HEK293T (cell line): ENCODE data around the gene MKLN1.

Experiments
- BHLHE40 ChIP-seq: fragments of 450-650 bp; IDR thresholded peaks from 2 replicates; pipeline ENCODE4 v1.6.1; 2016; ENCODE audit warnings: mild to moderate bottlenecking, moderate library complexity, borderline replicate concordance
- ELF4 ChIP-seq: fragments of 450-650 bp; IDR thresholded peaks from 2 replicates; pipeline ENCODE4 v1.6.1; 2017; ENCODE audit warnings: antibody characterized with exemption
- FOXA1 ChIP-seq: fragments of 450-650 bp; IDR thresholded peaks from 2 replicates; pipeline ENCODE4 v1.6.1; 2016; ENCODE audit warnings: mild to moderate bottlenecking
- FOXM1 ChIP-seq: fragments of 450-650 bp; IDR thresholded peaks from 2 replicates; pipeline ENCODE4 v1.6.1; 2017; ENCODE audit warnings: mild to moderate bottlenecking, borderline replicate concordance
- HDGF ChIP-seq: fragments of 450-650 bp; IDR thresholded peaks from 2 replicates; pipeline ENCODE4 v1.6.1; 2017; ENCODE audit warnings: antibody characterized with exemption, borderline replicate concordance
- L3MBTL2 ChIP-seq: fragments of 450-650 bp; conservative IDR thresholded peaks from 2 replicates; pipeline ENCODE4 v1.6.1; 2016; ENCODE audit warnings: mild to moderate bottlenecking
- SP1 ChIP-seq: fragments of 450-650 bp; IDR thresholded peaks from 2 replicates; pipeline ENCODE4 v1.6.1; 2017
- TARDBP ChIP-seq: fragments of 450-650 bp; IDR thresholded peaks from 2 replicates; pipeline ENCODE4 v1.6.1; 2016

DNA sequence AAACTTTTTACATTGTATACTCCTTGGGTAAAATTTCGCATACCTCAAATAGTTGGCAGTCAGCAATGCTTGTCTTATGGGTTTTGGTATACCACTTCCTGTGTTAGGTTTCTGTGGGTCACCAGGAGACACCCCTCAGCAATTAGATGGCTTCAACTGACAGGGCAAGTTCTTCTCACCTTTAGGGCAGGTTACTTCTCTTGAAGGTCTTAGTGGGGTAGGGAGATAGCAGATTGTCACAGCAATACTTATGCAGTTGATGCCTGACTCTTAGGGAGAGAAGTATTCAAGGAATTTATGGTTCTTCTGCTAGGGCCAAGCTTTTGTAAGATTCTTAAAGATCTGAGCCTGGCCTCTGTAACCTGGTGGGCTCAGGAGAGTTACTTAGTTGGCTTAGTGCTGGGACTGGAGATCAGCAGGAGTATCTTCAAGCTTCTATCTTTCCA lies 42.9 kb downstream of the MKLN1 start:
- TF ChIP-seq ELF4, result no peak
- TF ChIP-seq HDGF, result no peak
- no peak for TF ChIP-seq BHLHE40
- TF ChIP-seq FOXM1, result no peak
- no peak for TF ChIP-seq TARDBP
- TF ChIP-seq SP1, result no peak
- TF ChIP-seq L3MBTL2, result no peak
- TF ChIP-seq FOXA1, result no peak
